ENCODE data around the gene MITD1.
"Not testable (repeated sequence)": the region's sequence is repeated elsewhere in the genome, so short reads cannot be mapped to it uniquely, and the experiment has no call there.

MITD1 gene
- 16.1 to 57.5 (median 51.1) reads per million in 9 experiments for total RNA-seq

DNA sequence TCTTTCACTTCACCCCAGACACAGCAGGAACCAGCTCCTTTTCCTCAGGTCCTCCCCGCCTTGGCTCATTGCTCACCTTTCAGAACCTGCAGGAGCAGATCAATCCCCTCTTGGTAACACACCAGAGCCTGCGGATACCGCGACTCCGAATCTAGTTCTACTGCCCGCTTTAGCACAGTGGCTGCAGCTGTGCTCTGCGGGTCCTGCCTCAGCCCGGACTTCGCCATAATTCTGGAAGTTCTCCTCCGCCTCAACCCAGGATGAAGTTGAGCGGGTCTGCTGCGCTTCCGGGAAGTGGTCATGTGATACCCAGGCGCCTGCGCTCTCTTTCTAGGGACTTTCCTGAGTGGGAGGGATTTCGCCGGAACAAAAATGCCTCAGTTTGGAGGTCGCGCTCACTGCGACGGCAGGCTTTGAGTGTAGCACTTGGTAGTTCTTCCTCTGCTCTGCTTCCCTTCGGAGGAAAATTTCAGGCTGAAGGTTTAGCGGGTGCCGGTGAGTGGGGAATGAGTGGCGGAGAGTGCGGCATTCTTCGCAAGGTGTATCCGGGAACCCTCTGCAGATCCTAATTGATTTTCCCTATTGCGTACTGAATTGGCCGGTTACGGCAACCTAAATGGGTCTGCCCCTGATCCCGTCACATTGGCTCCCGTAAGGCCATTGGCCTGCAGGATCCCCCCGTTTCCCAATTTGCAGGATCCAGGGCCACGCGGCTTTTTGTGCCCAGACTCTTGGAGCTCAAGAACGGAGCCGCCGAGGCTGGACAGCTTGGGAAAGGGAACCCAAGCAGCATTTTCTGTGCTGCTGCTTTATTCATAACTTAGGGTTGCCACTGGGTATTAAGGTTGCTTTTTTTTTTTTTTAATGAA, at the start of gene MITD1, which contains the start of gene MRPL30:
Gene MITD1, minus strand, starts transcription at position 304 of the 869 bp plus-strand sequence. Its CDS starts 77 bp downstream, at position 227.
Gene MRPL30, plus strand, starts transcription at position 430 of the 869 bp plus-strand sequence. CDS start 5,020 bp downstream, outside the sequence.
- H3K4me1 Mint-ChIP-seq (ENCODE audit: low read depth in 2 of 2), result peaks cover 36 to 53% of the 10 kb centered on the region in 2 donors
- H3K27me3 Mint-ChIP-seq, result no peaks in the 10 kb centered on the region
- H3K9me3 Mint-ChIP-seq, result no peaks in the 10 kb centered on the region
- H3K4me3 Mint-ChIP-seq, result peak within 1 kb of the TSS; percentile 95 to 98
- H3K27ac Mint-ChIP-seq, result peak within 1 kb of the TSS; percentile 96 to 97
- DNase-seq (peak; percentile 87 to 93 (median 89)), ATAC-seq (replicated peaks) (peak; percentile 94)
- peaks cover 19% of the 10 kb centered on the region for H3K36me3 Mint-ChIP-seq (ENCODE audit: insufficient read depth)

- ATAC-seq (replicated peaks) (no peak), DNase-seq (no peak)
- H3K4me1 Mint-ChIP-seq (ENCODE audit: low read depth in 2 of 2), result no peaks in the 10 kb centered on the region
- H3K36me3 Mint-ChIP-seq (ENCODE audit: insufficient read depth), result peaks cover 4% of the 10 kb centered on the region
- no peak overlapping the region for H3K4me3 Mint-ChIP-seq
- H3K27ac Mint-ChIP-seq, result no peak overlapping the region
- no peaks in the 10 kb centered on the region for H3K27me3 Mint-ChIP-seq
- H3K9me3 Mint-ChIP-seq, result peaks cover 0 to 2% of the 10 kb centered on the region in 2 donors
These were observed 37.2 kb upstream of the MITD1 start for GRCh38 chr2:99217929-99218501.

DNA sequence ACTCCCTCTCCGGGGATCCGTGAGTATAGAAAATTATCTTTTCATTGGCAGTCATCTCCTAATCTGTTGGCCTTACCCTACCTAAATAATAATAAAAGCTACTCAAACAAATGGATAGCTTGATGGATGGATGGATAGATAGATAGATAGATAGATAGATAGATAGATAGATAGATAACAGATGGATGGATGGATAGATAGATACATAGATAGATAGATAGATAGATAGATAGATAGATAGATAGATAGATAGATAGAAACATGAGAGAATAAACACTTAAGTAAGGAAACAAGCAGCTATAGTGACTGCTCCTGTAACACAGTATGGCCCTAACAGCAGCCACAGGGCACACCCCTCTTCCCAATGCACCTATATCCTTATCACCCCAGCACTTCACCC, 35.2 kb upstream of the MITD1 start:
- Mint-ChIP-seq H3K4me1 (ENCODE audit: low read depth in 2 of 2) (no peaks in the 10 kb centered on the region), H3K4me3 (no peak overlapping the region), H3K9me3 (peaks cover 0 to 2% of the 10 kb centered on the region in 2 donors), H3K27me3 (no peaks in the 10 kb centered on the region), H3K36me3 (ENCODE audit: insufficient read depth) (no peaks in the 10 kb centered on the region), H3K27ac (no peak overlapping the region)
- ATAC-seq (replicated peaks) (no peak), DNase-seq (no peak)

DNA sequence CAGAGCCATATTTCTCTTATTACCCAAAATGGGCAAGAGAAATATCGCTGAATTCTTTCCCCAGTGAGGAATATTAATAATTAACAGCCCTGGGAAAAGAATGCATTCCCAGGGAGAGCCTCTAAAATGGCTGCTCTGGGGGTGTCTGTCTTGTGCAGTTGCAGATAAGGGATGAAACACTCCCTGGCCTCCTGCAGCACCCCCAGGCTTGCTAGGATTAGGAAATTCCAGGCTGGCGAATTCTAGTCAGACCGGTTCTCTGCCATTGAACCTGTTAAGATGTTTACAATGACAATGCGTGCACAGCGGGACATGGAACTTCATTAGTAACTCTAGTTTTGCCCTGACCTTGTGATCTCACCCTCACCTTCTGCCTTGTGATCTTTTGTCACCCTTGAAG, 24.6 kb upstream of the MITD1 start:
- Mint-ChIP-seq H3K4me1 (ENCODE audit: low read depth in 2 of 2) (no peaks in the 10 kb centered on the region), H3K9me3 (no peaks in the 10 kb centered on the region), H3K4me3 (no peak overlapping the region), H3K27ac (no peak overlapping the region), H3K27me3 (no peaks in the 10 kb centered on the region), H3K36me3 (ENCODE audit: insufficient read depth) (peaks cover 8% of the 10 kb centered on the region)
- DNase-seq (no peak), ATAC-seq (replicated peaks) (no peak)

GRCh38 chr2:99201959-99202678, 21.3 kb upstream of the MITD1 start:
- H3K4me1 Mint-ChIP-seq (ENCODE audit: low read depth in 2 of 2), result peaks cover 0 to 3% of the 10 kb centered on the region in 2 donors
- ATAC-seq (replicated peaks), result no peak
- peak overlapping the region; percentile 44 to 50 for H3K27ac Mint-ChIP-seq
- H3K36me3 Mint-ChIP-seq (ENCODE audit: insufficient read depth), result peaks cover 13% of the 10 kb centered on the region
- no peaks in the 10 kb centered on the region for H3K9me3 Mint-ChIP-seq
- DNase-seq, result no peak
- no peak overlapping the region for H3K4me3 Mint-ChIP-seq
- no peaks in the 10 kb centered on the region for H3K27me3 Mint-ChIP-seq

DNA sequence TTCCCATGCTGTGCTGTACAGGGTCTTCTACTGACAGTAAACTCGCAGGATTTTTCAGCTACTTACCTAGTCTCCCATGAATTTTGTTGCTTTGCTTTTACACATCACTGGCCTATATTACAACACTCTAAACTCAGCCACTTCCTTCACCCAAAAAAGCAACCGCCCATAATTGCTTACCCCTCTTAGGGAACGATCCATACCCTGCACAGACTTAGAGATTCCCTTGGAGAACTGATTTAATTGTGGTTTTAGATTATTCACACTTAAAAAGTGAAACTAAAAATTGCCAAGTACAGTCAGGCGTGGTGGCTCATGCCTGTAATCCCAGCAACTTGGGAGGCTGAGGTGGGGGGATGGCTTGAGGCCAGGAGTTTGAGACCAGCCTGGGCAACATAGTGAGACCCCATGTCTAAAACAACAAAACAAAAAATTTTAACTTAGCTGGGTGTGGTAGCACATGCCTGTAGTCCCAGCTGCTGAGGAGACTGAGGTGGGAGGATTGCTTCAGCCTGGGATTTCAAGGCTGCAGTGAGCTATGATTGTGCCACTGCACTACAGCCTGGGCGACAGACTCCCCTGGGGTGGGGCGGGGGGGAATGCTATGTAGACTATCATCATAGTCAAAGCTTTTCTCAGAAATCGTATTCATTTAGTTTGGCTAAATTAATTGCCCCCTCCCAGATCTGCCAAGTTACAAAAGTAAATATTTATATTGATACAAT, 19.4 kb upstream of the MITD1 start:
- no peak overlapping the region for H3K4me3 Mint-ChIP-seq
- peaks cover 0 to 3% of the 10 kb centered on the region in 2 donors for H3K4me1 Mint-ChIP-seq (ENCODE audit: low read depth in 2 of 2)
- H3K27ac Mint-ChIP-seq, result peak overlapping the region; percentile 72 to 84
- DNase-seq, result no peak
- H3K9me3 Mint-ChIP-seq, result no peaks in the 10 kb centered on the region
- ATAC-seq (replicated peaks), result no peak
- peaks cover 27% of the 10 kb centered on the region for H3K36me3 Mint-ChIP-seq (ENCODE audit: insufficient read depth)
- no peaks in the 10 kb centered on the region for H3K27me3 Mint-ChIP-seq

- Mint-ChIP-seq H3K27me3 (no peaks in the 10 kb centered on the region), H3K27ac (peak overlapping the region in 1 of 2 donors; percentile 25)
These were observed 17.4 kb upstream of the MITD1 start for GRCh38 chr2:99198103-99198841.

GRCh38 chr2:99192364-99192763, 11.5 kb upstream of the MITD1 start:
- not testable (repeated sequence) for H3K4me3 Mint-ChIP-seq
- H3K36me3 Mint-ChIP-seq (ENCODE audit: insufficient read depth), result peaks cover 62% of the 10 kb centered on the region

More at GRCh38 chr2:99198103-99198841, 17.4 kb upstream of the MITD1 start:
- no peaks in the 10 kb centered on the region for H3K9me3 Mint-ChIP-seq
- no peak overlapping the region for H3K4me3 Mint-ChIP-seq
- no peak for DNase-seq
- peaks cover 37% of the 10 kb centered on the region for H3K36me3 Mint-ChIP-seq (ENCODE audit: insufficient read depth)
- ATAC-seq (replicated peaks), result no peak
- H3K4me1 Mint-ChIP-seq (ENCODE audit: low read depth in 2 of 2), result peaks cover 0 to 3% of the 10 kb centered on the region in 2 donors

DNA sequence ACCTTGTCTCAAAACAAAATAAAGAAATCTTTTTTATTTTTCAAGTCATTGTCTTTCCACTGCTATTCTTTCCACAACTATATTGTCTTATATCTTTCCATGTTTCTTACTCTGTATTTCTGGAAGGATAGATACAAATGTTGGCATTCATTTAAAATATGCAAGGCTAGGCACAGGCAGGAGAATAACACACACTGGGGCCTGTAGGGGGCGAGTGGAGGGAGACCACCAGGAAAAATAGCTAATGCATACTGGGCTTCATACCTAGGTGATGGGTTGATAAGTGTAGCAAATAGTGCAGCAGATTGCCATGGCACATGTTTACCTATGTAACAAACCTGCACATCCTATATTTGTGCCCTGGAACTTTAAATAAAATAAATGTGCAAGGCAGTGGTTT, 9.7 kb upstream of the MITD1 start:
- peaks cover 0 to 17% of the 10 kb centered on the region in 2 donors for H3K4me1 Mint-ChIP-seq (ENCODE audit: low read depth in 2 of 2)
- DNase-seq (no peak), ATAC-seq (replicated peaks) (no peak)

More at GRCh38 chr2:99192364-99192763, 11.5 kb upstream of the MITD1 start:
- Mint-ChIP-seq H3K4me1 (ENCODE audit: low read depth in 2 of 2) (peaks cover 0 to 13% of the 10 kb centered on the region in 2 donors), H3K27ac (peak overlapping the region in 1 of 2 donors; percentile 39)
- H3K9me3 Mint-ChIP-seq; DNase-seq; H3K27me3 Mint-ChIP-seq; ATAC-seq (replicated peaks): not testable (repeated sequence)

DNA sequence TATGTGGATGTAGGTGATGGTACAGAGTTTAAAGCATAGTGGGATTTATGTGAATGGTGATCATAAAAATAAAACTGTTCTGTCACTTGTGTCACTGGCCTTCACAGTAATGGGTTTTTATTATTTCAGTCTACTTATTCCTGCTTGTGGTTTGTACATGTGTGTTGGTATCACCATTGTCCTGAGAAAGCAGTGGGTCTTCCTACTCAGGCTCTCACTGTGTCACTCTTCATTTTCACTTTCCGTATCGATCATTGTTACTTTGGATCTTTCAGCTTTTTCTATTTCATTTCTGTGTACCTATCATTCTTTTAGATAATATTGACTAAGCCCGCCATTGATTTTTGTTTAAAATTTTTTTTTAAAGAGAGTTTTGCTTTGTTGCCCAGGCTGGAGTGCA, 7.5 kb upstream of the MITD1 start:
- Mint-ChIP-seq H3K4me3 (no peak overlapping the region), H3K27me3 (no peaks in the 10 kb centered on the region), H3K9me3 (no peaks in the 10 kb centered on the region), H3K4me1 (ENCODE audit: low read depth in 2 of 2) (peaks cover 4 to 32% of the 10 kb centered on the region in 2 donors), H3K27ac (no peak overlapping the region), H3K36me3 (ENCODE audit: insufficient read depth) (peaks cover 41% of the 10 kb centered on the region)
- DNase-seq (no peak), ATAC-seq (replicated peaks) (no peak)

More for the DNA sequence above, 9.7 kb upstream of the MITD1 start:
- Mint-ChIP-seq H3K36me3 (ENCODE audit: insufficient read depth) (peaks cover 55% of the 10 kb centered on the region), H3K27ac (peak overlapping the region in 1 of 2 donors; percentile 25), H3K9me3 (no peaks in the 10 kb centered on the region), H3K27me3 (no peaks in the 10 kb centered on the region), H3K4me3 (no peak overlapping the region)

GRCh38 chr2:99187011-99187410, 6.2 kb upstream of the MITD1 start:
- Mint-ChIP-seq H3K4me1 (ENCODE audit: low read depth in 2 of 2) (peaks cover 8 to 37% of the 10 kb centered on the region in 2 donors), H3K27me3 (no peaks in the 10 kb centered on the region), H3K27ac (peak overlapping the region in 1 of 2 donors; percentile 57), H3K9me3 (no peaks in the 10 kb centered on the region), H3K36me3 (ENCODE audit: insufficient read depth) (peaks cover 36% of the 10 kb centered on the region), H3K4me3 (no peak overlapping the region)
- no peak for ATAC-seq (replicated peaks)
- no peak for DNase-seq

GRCh38 chr2:99184811-99185210, 4.0 kb upstream of the MITD1 start:
- H3K4me3 Mint-ChIP-seq, result no peak overlapping the region
- peaks cover 37% of the 10 kb centered on the region for H3K36me3 Mint-ChIP-seq (ENCODE audit: insufficient read depth)
- H3K27me3 Mint-ChIP-seq, result no peaks in the 10 kb centered on the region
- H3K4me1 Mint-ChIP-seq (ENCODE audit: low read depth in 2 of 2), result peaks cover 21 to 35% of the 10 kb centered on the region in 2 donors
- DNase-seq, result no peak
- H3K27ac Mint-ChIP-seq, result no peak overlapping the region
- ATAC-seq (replicated peaks), result no peak
- H3K9me3 Mint-ChIP-seq, result no peaks in the 10 kb centered on the region

Measured in effector memory CD8-positive, alpha-beta T cell (primary cell).